ENCODE measurements around the gene DAPL1. TPM values are rescaled to one million over a fixed set of nuclear protein-coding genes. Genes with fewer than 3 reads are reported as not detected.
A peak's percentile ranks its signal among the peaks of the same experiment; 100 is the strongest.
"Not testable (repeated sequence)": the region's sequence is repeated elsewhere in the genome, so short reads cannot be mapped to it uniquely, and the experiment has no call there.

Gene DAPL1
- polyA plus RNA-seq, 1 donor = not detected

GRCh38 chr2:158822193-158822592 lies 27.1 kb downstream of the DAPL1 start:
- no peak for DNase-seq (ENCODE audit: low read depth)

- no peak for DNase-seq (ENCODE audit: low read depth)
These were observed 28.5 kb downstream of the DAPL1 start for GRCh38 chr2:158823486-158824237.

- DNase-seq (ENCODE audit: low read depth) = no peak
These were observed 29.9 kb downstream of the DAPL1 start for GRCh38 chr2:158825021-158825420.

GRCh38 chr2:158826965-158827364 lies 31.8 kb downstream of the DAPL1 start:
- no peak for DNase-seq (ENCODE audit: low read depth)

- no peak for DNase-seq (ENCODE audit: low read depth)
These were observed 33.5 kb downstream of the DAPL1 start for GRCh38 chr2:158828378-158829164.

- no peak for DNase-seq (ENCODE audit: low read depth)
These were observed 34.0 kb downstream of the DAPL1 start for GRCh38 chr2:158829167-158829566.

GRCh38 chr2:158830201-158830600 lies 35.1 kb downstream of the DAPL1 start:
- no peak for DNase-seq (ENCODE audit: low read depth)

- DNase-seq (ENCODE audit: low read depth) = no peak
These were observed 40.3 kb downstream of the DAPL1 start for GRCh38 chr2:158835431-158835830.

- DNase-seq (ENCODE audit: low read depth) = no peak
These were observed 42.5 kb downstream of the DAPL1 start for GRCh38 chr2:158837645-158838044.

GRCh38 chr2:158841850-158842249 lies 46.7 kb downstream of the DAPL1 start:
- peak; percentile 6 for DNase-seq (ENCODE audit: low read depth)

- DNase-seq (ENCODE audit: low read depth) = no peak
These were observed 50.3 kb downstream of the DAPL1 start for GRCh38 chr2:158845444-158845843.

GRCh38 chr2:158845859-158846258 lies 50.7 kb downstream of the DAPL1 start:
- no peak for DNase-seq (ENCODE audit: low read depth)

- DNase-seq (ENCODE audit: low read depth) = not testable (repeated sequence)
These were observed 52.4 kb downstream of the DAPL1 start for GRCh38 chr2:158847526-158847925.

GRCh38 chr2:158848031-158848970 lies 53.2 kb downstream of the DAPL1 start:
- not testable (repeated sequence) for DNase-seq (ENCODE audit: low read depth)

- DNase-seq (ENCODE audit: low read depth) = not testable (repeated sequence)
These were observed 65.1 kb downstream of the DAPL1 start for GRCh38 chr2:158860179-158860578.

GRCh38 chr2:158861626-158862025 lies 66.5 kb downstream of the DAPL1 start:
- DNase-seq (ENCODE audit: low read depth) = peak; percentile 22

- DNase-seq (ENCODE audit: low read depth) = not testable (repeated sequence)
These were observed 70.4 kb downstream of the DAPL1 start for GRCh38 chr2:158865469-158865868.

Other genes with a start within 250 kb of the DAPL1 start
- 22.2 TPM for gene TANC1, start 173.3 kb downstream of the DAPL1 start, polyA plus RNA-seq (ENCODE audit: insufficient read length)

Data from forelimb muscle (tissue), 1 donor.